Measurements from ENCODE around the gene ZNRF1. TPM values are rescaled to one million over a fixed set of nuclear protein-coding genes. Genes with fewer than 3 reads are reported as not detected.
"Not testable (repeated sequence)": the region's sequence is repeated elsewhere in the genome, so short reads cannot be mapped to it uniquely, and the experiment has no call there.

Gene ZNRF1
- total RNA-seq, 4 donors from 2014 or later: 19.3 to 46.7 (median 32.9) TPM

DNA sequence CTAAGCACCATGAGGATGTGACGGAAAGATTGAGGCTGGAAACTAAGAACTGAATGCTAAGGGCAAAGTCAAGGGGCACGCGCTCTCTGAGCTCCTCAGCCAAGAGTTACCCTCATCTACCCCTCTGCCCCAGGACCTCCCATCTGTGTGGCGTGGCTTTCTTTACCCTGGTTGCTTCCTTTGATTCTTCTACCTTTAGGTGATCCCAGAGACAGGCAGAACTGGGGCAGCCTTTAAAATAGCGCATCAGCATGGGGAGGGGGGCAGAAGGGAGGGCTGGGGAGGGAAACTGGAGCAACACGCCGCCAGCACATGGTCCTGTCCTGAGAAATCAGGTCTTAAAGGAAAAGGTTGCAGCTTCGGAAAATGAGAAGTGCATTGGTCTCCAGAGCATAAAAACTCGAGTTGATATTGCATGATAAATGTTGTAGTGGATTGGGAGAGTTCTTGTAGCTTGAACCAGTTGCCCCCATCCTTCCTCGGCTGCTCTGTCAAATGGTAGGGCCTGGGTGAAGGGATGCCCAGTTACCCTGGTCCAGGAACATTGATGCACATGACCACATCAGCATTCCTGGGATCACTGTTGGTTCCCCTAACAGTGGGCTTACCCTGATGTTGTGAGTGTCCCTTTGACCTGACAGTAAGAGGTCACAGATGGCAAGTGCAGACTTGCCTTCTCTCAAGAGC is 88.0 kb downstream of the ZNRF1 start:
- TF ChIP-seq, protein P1, sequence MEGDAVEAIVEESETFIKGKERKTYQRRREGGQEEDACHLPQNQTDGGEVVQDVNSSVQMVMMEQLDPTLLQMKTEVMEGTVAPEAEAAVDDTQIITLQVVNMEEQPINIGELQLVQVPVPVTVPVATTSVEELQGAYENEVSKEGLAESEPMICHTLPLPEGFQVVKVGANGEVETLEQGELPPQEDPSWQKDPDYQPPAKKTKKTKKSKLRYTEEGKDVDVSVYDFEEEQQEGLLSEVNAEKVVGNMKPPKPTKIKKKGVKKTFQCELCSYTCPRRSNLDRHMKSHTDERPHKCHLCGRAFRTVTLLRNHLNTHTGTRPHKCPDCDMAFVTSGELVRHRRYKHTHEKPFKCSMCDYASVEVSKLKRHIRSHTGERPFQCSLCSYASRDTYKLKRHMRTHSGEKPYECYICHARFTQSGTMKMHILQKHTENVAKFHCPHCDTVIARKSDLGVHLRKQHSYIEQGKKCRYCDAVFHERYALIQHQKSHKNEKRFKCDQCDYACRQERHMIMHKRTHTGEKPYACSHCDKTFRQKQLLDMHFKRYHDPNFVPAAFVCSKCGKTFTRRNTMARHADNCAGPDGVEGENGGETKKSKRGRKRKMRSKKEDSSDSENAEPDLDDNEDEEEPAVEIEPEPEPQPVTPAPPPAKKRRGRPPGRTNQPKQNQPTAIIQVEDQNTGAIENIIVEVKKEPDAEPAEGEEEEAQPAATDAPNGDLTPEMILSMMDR (IDR thresholded peaks at IDR 0.05): no peak
- TF ChIP-seq POLR2A (IDR thresholded peaks at IDR 0.05): no peak
- H3K4me3 ChIP-seq (ENCODE audit: low read depth, poor library complexity, severe bottlenecking): no peak overlapping the region
- 93% methylated on average over 10 of the region's 10 CpGs for WGBS, 2 donors
- no peak for DNase-seq (ENCODE audit: low spot score in 2 of 2)
- intact Hi-C loops (cut with DNase I; ENCODE audit: low total_unique reads): no loop called here

GRCh38 chr16:75087375-75087979 is 88.7 kb downstream of the ZNRF1 start:
- no peak for DNase-seq (ENCODE audit: low spot score in 2 of 2)
- intact Hi-C loops (cut with DNase I; ENCODE audit: low total_unique reads): no loop called here
- TF ChIP-seq, protein P1 (IDR thresholded peaks at IDR 0.05): no peak
- no peak for TF ChIP-seq POLR2A (IDR thresholded peaks at IDR 0.05)
- H3K4me3 ChIP-seq (ENCODE audit: low read depth, poor library complexity, severe bottlenecking): no peak overlapping the region
- WGBS, 2 donors: 17 to 31% methylated on average over 10 of the region's 10 CpGs

GRCh38 chr16:75088216-75088615 is 89.4 kb downstream of the ZNRF1 start:
- H3K4me3 ChIP-seq (ENCODE audit: low read depth, poor library complexity, severe bottlenecking): no peak overlapping the region
- 63 to 72% methylated on average over 3 of the region's 3 CpGs for WGBS, 2 donors
- no peak for DNase-seq (ENCODE audit: low spot score in 2 of 2)
- TF ChIP-seq POLR2A (IDR thresholded peaks at IDR 0.05): no peak
- TF ChIP-seq, protein P1 (IDR thresholded peaks at IDR 0.05): no peak
- intact Hi-C loops (cut with DNase I; ENCODE audit: low total_unique reads): no loop called here

- TF ChIP-seq, protein P1 (IDR thresholded peaks at IDR 0.05): no peak
- TF ChIP-seq POLR2A (IDR thresholded peaks at IDR 0.05): no peak
- DNase-seq (ENCODE audit: low spot score in 2 of 2): no peak
- no peak overlapping the region for H3K4me3 ChIP-seq (ENCODE audit: low read depth, poor library complexity, severe bottlenecking)
- WGBS, 2 donors: 84 to 89% methylated on average over 8 of the region's 8 CpGs
- intact Hi-C loops (cut with DNase I; ENCODE audit: low total_unique reads): no loop called here
Observed at GRCh38 chr16:75088934-75089333, 90.1 kb downstream of the ZNRF1 start.

- TF ChIP-seq, protein P1 (IDR thresholded peaks at IDR 0.05): no peak
- TF ChIP-seq POLR2A (IDR thresholded peaks at IDR 0.05): no peak
- WGBS, 2 donors: 65 to 77% methylated on average over 6 of the region's 6 CpGs
- intact Hi-C loops (cut with DNase I; ENCODE audit: low total_unique reads): no loop called here
- no peak overlapping the region for H3K4me3 ChIP-seq (ENCODE audit: low read depth, poor library complexity, severe bottlenecking)
- no peak for DNase-seq (ENCODE audit: low spot score in 2 of 2)
Observed at GRCh38 chr16:75089486-75090202, 90.8 kb downstream of the ZNRF1 start.

DNA sequence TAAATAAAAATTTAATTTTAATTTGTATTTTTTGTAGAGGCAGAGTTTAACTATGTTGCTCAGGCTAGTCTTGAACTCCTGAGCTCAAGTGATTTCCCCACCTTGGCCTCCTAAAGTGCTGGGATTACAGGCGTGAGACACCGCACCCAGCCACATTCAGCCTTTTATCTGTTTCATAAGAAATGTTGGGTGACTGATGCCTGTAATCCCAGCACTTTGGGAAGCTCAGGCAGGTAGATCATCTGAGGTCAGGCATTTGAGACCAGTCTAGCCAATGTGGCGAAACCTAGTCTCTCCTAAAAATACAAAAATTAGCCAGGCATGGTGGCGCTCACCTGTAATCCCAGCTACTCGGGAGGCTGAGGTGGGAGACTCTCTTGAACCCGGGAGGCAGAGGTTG is 92.1 kb downstream of the ZNRF1 start:
- H3K4me3 ChIP-seq (ENCODE audit: low read depth, poor library complexity, severe bottlenecking); DNase-seq (ENCODE audit: low spot score in 2 of 2); intact Hi-C loops (cut with DNase I; ENCODE audit: low total_unique reads): not testable (repeated sequence)
- 75 to 82% methylated on average over 6 of the region's 6 CpGs for WGBS, 2 donors

DNA sequence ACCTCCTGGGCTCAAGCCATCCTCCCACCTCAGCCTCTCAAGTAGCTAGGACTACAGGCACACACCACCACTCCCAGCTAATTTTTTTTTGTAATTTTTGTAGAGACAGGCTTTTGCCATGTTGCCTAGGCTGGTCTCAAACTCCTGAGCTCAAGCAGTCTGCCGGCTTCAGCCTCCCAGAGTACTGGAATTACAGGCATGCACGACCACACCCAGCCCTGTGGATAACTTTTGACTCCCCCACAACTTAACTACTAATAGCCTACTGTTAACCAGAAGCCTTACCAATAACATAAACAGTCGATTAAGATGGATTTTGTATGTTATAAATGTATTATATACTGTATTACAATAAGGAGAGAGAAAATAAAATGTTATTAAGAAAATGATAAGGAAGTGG is 92.8 kb downstream of the ZNRF1 start:
- DNase-seq (ENCODE audit: low spot score in 2 of 2); H3K4me3 ChIP-seq (ENCODE audit: low read depth, poor library complexity, severe bottlenecking); intact Hi-C loops (cut with DNase I; ENCODE audit: low total_unique reads): not testable (repeated sequence)
- 43 to 55% methylated on average over 3 of the region's 3 CpGs for WGBS, 2 donors

All from lower leg skin (tissue), 4 donors.